Right atrium auricular region (tissue), 2 donors: ENCODE data around the gene NAA25. TPM values are rescaled to one million over a fixed set of nuclear protein-coding genes. Genes with fewer than 3 reads are reported as not detected.

Source experiments
- DNase-seq: peaks from one replicate; pipeline ENCODE4 v3.0.0-alpha.2; 2019; ENCODE audit warnings: low spot score
- H3K27ac ChIP-seq, 2 donors: fragments of 200-600 bp; sonication (generic); 1 replicate in 1 of 2; 2 replicates in 1 of 2; pipeline ENCODE4 v1.5.1; 2016 to 2019
- H3K27me3 ChIP-seq, 2 donors: fragments of 200-600 bp; sonication (generic); one replicate each; pipeline versions ENCODE4 v1.5.1 to v1.6.0; 2017 to 2019
- H3K36me3 ChIP-seq: fragments of 200-600 bp; sonication (generic); one replicate; pipeline ENCODE4 v1.5.1; 2016
- H3K4me1 ChIP-seq, 2 donors: fragments of 200-600 bp; sonication (generic); one replicate each; pipeline versions ENCODE4 v1.5.1 to v1.6.0; 2017 to 2019
- H3K4me3 ChIP-seq, 2 donors: fragments of 200-600 bp; sonication (generic); 1 replicate in 1 of 2; 2 replicates in 1 of 2; pipeline ENCODE4 v1.5.1; 2017 to 2019; ENCODE audit warnings: mild to moderate bottlenecking in 1 of 2, moderate library complexity in 1 of 2
- H3K9me3 ChIP-seq, 2 donors: fragments of 200-600 bp; sonication (generic); one replicate each; pipeline ENCODE4 v1.5.1; 2019
- total RNA-seq, 2 donors: library from RNA; depleted of rRNA; stranded (reverse); fragments of >200 nt; gene quantifications; one replicate each; pipeline ENCODE4 v1.1.0, GENCODE V29; 2016
- TF ChIP-seq, protein P1 (sequence below), 2 donors: fragments of 200-600 bp; sonication (generic); IDR thresholded peaks; one replicate each; pipeline ENCODE4 v1.5.1; 2019; ENCODE audit warnings: antibody characterized with exemption in 2 of 2

The NAA25 gene
- total RNA-seq, 2 donors from 2014 or later: 8.8 to 11.2 TPM

DNA sequence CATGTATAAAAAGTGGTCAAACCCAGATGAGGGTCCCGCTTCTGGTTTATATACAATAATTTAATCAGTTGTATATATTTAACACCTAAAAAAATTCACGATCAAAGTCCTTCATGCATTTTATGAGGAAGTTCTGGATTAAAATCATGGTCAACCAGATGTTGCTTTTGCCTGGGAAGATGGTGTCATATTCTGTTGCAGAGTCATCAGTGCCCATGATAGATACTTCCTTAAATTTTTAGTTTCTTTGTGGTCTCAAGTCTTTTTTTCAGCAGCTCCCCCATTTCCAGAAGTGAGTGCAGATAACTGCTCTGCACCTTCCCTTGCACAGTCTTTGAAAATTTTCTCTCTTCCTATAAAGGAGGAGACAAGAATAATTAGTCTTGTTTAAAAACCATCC lies 79.3 kb downstream of the NAA25 start:
- no peaks in the 10 kb centered on the region for H3K4me1 ChIP-seq
- no peak for DNase-seq
- no peaks in the 10 kb centered on the region for H3K9me3 ChIP-seq
- no peak overlapping the region for H3K4me3 ChIP-seq
- H3K27ac ChIP-seq: no peak overlapping the region
- TF ChIP-seq, protein P1, sequence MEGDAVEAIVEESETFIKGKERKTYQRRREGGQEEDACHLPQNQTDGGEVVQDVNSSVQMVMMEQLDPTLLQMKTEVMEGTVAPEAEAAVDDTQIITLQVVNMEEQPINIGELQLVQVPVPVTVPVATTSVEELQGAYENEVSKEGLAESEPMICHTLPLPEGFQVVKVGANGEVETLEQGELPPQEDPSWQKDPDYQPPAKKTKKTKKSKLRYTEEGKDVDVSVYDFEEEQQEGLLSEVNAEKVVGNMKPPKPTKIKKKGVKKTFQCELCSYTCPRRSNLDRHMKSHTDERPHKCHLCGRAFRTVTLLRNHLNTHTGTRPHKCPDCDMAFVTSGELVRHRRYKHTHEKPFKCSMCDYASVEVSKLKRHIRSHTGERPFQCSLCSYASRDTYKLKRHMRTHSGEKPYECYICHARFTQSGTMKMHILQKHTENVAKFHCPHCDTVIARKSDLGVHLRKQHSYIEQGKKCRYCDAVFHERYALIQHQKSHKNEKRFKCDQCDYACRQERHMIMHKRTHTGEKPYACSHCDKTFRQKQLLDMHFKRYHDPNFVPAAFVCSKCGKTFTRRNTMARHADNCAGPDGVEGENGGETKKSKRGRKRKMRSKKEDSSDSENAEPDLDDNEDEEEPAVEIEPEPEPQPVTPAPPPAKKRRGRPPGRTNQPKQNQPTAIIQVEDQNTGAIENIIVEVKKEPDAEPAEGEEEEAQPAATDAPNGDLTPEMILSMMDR (IDR thresholded peaks at IDR 0.05): no peak
- peaks cover 42% of the 10 kb centered on the region for H3K36me3 ChIP-seq
- H3K27me3 ChIP-seq: no peaks in the 10 kb centered on the region

DNA sequence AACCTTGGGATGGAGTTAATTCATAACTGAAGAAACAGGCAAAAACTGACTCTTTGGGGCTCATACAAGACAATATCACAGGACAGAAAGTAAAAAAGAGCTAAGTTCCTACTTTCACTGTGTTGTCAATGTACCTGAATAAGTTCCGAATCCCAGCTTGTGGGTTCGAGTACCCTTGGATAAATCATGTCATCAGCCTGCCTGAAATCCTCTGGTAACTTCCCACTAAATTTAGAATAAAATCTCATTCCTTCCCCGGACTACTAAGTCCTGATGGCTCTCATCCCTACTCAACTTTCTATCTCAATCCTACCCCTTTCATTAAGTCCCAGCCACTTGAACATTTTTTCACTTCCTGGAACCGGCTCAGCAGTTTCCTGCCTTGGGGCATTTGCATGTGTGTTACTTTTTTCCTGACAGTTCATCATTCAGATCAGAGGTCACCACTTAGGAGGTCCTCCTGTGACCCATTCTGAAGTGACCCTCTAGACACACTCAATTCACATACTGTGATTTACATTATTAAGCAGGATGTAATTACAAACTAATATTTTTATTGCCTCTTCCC lies 82.7 kb downstream of the NAA25 start:
- no peaks in the 10 kb centered on the region for H3K9me3 ChIP-seq
- no peaks in the 10 kb centered on the region for H3K27me3 ChIP-seq
- no peak overlapping the region for H3K27ac ChIP-seq
- no peaks in the 10 kb centered on the region for H3K4me1 ChIP-seq
- TF ChIP-seq, protein P1 (IDR thresholded peaks at IDR 0.05): no peak
- DNase-seq: no peak
- H3K36me3 ChIP-seq: peaks cover 50% of the 10 kb centered on the region
- H3K4me3 ChIP-seq: no peak overlapping the region

DNA sequence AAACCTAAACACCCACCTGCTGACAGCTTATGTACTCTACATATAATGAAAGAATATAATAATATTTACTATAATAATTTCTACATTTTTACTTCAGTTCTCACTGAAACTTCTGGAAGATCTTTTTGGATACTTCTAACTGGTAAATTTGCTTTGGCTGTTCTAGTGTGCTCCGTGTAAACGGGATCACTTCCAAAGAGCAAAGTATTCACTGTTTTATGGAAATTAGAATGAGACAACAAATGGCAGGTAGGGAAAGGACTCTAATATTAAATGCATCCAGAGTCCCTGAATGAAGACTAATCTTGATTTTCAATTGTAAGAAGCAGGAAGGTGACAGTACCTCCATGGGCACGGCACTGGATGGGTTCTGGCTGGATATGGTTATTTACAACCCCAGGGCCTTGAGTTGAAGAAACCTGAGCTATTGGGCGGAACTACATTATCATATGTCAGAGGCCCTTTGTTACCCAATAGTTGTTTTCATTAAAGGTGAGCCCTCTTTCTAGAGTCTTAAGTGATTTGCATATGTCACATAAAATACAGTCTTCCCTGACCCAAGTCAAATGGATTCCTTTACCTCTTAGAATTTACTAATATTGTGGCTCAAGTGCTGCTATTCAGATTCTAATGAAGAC lies 84.7 kb downstream of the NAA25 start:
- no peak overlapping the region for H3K4me3 ChIP-seq
- no peaks in the 10 kb centered on the region for H3K27me3 ChIP-seq
- no peaks in the 10 kb centered on the region for H3K4me1 ChIP-seq
- H3K27ac ChIP-seq: no peak overlapping the region
- TF ChIP-seq, protein P1 (IDR thresholded peaks at IDR 0.05): no peak
- no peaks in the 10 kb centered on the region for H3K9me3 ChIP-seq
- DNase-seq: no peak
- H3K36me3 ChIP-seq: peaks cover 46% of the 10 kb centered on the region

DNA sequence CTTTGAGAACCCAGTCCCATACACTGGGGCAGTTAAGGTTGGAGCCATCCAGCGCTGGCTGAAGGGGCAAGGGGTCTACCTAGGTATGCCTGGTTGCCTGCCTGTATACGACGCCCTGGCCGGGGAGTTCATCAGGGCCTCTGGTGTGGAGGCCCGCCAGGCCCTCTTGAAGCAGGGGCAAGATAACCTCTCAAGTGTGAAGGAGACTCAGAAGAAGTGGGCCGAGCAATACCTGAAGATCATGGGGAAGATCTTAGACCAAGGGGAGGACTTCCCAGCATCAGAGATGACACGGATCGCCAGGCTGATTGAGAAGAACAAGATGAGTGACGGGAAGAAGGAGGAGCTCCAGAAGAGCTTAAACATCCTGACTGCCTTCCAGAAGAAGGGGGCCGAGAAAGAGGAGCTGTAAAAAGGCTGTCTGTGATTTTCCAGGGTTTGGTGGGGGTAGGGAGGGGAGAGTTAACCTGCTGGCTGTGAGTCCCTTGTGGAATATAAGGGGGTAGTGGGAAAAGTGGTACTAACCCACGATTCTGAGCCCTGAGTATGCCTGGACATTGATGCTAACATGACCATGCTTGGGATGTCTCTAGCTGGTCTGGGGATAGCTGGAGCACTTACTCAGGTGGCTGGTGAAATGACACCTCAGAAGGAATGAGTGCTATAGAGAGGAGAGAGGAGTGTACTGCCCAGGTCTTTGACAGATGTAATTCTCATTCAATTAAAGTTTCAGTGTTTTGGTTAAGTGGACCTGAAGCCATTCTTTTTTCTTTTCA lies 86.2 kb downstream of the NAA25 start:
- DNase-seq: no peak
- Histone ChIP-seq H3K4me3 (no peak overlapping the region), H3K36me3 (peaks cover 36% of the 10 kb centered on the region), H3K9me3 (no peaks in the 10 kb centered on the region), H3K27me3 (no peaks in the 10 kb centered on the region), H3K27ac (no peak overlapping the region), H3K4me1 (no peaks in the 10 kb centered on the region)
- TF ChIP-seq, protein P1 (IDR thresholded peaks at IDR 0.05): no peak

DNA sequence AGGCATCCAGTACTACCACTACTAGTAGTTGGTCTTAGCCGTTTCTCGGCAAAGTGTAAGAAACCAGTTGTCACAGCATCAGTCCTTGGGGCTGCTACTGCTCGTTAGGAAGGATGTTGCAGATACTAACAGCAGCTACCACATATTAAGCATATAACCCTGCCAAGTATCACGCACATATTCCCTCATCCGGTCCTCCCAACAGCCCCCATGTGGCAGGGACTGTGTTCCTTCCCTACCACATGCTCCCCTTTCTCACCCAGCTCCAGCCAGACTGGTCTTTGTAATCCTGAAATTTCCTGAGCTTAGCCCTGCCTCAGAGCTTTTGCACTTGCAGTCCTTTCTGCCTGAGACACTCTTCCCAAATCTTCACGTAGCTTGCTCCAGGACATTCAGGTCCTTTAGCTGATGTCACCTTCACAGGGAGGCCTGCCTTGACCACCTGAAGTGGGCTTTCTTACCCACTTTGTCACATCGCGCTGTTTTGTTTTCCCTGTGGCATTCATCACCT lies 87.6 kb downstream of the NAA25 start:
- no peak for DNase-seq
- Histone ChIP-seq H3K36me3 (peaks cover 43% of the 10 kb centered on the region), H3K4me3 (no peak overlapping the region), H3K27ac (no peak overlapping the region), H3K4me1 (no peaks in the 10 kb centered on the region), H3K27me3 (no peaks in the 10 kb centered on the region), H3K9me3 (no peaks in the 10 kb centered on the region)
- TF ChIP-seq, protein P1 (IDR thresholded peaks at IDR 0.05): no peak
